DND-41 (cell line): ENCODE results near the gene NFXL1.

Source experiments
- EZH2 ChIP-seq: IDR thresholded peaks from 3 replicates; pipeline ENCODE4 v1.6.1; 2012; ENCODE audit warnings: borderline replicate concordance, low read depth, mild to moderate bottlenecking, moderate library complexity, low read length, inconsistent platforms; ENCODE audit not compliant: severe bottlenecking
- TF ChIP-seq, protein P1 (sequence below): IDR thresholded peaks from 2 replicates; pipeline ENCODE4 v1.5.1; 2012; ENCODE audit warnings: borderline replicate concordance, low read length, moderate library complexity, mild to moderate bottlenecking; ENCODE audit not compliant: poor library complexity, severe bottlenecking; ENCODE audit errors: extremely low read depth

DNA sequence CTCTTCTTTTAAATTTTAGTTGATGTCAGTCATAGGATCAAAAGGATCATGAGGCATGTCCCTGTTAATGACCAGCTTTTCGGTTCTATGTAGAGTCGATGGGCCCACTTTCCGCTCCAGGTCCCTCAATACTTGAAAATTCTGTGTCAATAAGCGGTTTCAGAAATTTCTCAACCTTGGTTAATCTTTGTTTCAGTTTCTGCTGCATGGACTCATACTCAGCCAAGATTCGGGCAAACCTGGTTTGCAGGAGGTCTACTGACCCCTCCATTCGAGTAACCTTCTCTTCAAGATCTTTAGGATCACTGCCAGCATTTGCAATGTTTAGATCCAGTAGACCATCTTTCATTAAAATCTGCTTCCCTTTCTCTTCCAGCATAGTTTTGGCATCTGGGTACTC, 22.0 kb upstream of the NFXL1 start:
- TF ChIP-seq, protein P1, sequence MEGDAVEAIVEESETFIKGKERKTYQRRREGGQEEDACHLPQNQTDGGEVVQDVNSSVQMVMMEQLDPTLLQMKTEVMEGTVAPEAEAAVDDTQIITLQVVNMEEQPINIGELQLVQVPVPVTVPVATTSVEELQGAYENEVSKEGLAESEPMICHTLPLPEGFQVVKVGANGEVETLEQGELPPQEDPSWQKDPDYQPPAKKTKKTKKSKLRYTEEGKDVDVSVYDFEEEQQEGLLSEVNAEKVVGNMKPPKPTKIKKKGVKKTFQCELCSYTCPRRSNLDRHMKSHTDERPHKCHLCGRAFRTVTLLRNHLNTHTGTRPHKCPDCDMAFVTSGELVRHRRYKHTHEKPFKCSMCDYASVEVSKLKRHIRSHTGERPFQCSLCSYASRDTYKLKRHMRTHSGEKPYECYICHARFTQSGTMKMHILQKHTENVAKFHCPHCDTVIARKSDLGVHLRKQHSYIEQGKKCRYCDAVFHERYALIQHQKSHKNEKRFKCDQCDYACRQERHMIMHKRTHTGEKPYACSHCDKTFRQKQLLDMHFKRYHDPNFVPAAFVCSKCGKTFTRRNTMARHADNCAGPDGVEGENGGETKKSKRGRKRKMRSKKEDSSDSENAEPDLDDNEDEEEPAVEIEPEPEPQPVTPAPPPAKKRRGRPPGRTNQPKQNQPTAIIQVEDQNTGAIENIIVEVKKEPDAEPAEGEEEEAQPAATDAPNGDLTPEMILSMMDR: no peak
- TF ChIP-seq EZH2: no peak
